Umbilical cord (tissue), 2 donors: ENCODE data around the gene UBE2L3. TPM values are rescaled to one million over a fixed set of nuclear protein-coding genes. Genes with fewer than 3 reads are reported as not detected.
"Not testable (repeated sequence)": the region's sequence is repeated elsewhere in the genome, so short reads cannot be mapped to it uniquely, and the experiment has no call there.

Experiments
- DNase-seq: peaks from one replicate; pipeline ENCODE4 v3.0.0-alpha.2; 2015; ENCODE audit warnings: low spot score
- total RNA-seq: library from RNA; depleted of rRNA; stranded (reverse); fragments of >200 nt; gene quantifications from one replicate; pipeline ENCODE4 v1.2.3, GENCODE V29; 2014; ENCODE audit warnings: low replicate concordance; ENCODE audit not compliant: insufficient read depth

The UBE2L3 gene
- total RNA-seq, 1 donor from 2014 or later, result 20.9 TPM

DNA sequence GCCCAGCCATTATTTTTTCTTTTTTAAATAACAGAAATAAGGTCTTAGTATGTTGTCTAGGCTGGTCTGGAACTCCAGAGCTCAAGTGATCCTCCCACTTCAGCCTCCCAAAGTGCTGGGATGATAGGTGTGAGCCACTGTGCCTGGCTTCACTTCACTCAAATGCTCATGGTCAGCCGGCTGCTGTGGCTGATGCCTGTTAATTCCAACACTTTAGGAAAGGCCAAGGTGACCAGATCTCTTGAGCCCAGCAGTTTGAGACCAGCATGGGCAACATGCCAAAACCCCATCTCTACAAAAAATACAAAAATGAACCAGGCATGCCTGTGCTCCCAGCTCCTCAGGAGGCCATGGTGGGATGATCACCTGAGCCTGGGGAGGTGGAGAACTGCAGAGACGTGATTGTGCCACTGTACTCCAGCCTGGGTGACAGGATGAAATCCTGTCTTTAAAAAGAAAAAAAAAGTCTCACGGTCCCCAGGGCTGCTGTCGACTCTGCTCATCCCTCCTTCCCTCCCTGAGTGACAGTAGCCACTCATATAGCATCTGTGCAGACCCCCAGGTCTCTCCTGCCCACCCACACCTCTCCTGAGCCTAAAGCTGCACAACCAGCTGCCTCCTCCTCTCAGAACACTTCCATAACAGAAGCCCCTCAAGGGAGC lies 58.7 kb downstream of the UBE2L3 start:
- DNase-seq, result no peak

DNA sequence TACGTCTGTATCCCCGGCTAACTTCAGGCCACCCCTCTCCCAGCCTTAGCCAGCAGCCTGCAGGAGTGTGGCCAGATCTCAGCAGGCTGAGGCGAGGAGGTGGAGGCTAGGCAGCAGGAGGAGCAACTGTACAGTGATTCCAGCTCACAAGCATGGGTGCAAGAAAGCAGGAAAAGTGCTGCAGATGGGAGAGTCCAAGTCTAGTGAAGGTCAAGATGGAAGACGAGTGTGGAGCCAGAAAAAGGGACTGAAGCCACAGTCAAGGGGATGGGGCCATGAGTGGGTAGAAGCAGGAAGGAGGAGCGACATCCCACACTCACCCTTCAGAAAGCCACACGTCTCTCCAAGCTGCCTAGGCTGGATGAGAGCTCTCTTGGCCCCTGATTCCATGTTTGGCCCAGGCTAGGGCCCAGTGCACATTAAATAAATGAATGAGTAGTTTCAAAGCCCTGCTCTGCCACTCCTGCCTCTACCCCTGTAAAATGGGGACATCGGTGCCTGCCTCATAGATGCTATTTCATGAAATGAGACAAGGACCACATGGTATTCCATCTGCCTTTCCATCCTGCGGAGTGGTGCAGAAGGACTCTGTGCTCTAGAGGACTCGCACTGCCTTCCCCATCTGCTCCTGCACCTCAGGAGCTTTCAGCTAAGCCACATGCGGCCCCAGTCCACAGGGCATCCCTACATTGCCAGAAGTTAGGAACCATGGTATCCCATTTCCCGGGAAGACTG lies 59.4 kb downstream of the UBE2L3 start:
- DNase-seq, result no peak

DNA sequence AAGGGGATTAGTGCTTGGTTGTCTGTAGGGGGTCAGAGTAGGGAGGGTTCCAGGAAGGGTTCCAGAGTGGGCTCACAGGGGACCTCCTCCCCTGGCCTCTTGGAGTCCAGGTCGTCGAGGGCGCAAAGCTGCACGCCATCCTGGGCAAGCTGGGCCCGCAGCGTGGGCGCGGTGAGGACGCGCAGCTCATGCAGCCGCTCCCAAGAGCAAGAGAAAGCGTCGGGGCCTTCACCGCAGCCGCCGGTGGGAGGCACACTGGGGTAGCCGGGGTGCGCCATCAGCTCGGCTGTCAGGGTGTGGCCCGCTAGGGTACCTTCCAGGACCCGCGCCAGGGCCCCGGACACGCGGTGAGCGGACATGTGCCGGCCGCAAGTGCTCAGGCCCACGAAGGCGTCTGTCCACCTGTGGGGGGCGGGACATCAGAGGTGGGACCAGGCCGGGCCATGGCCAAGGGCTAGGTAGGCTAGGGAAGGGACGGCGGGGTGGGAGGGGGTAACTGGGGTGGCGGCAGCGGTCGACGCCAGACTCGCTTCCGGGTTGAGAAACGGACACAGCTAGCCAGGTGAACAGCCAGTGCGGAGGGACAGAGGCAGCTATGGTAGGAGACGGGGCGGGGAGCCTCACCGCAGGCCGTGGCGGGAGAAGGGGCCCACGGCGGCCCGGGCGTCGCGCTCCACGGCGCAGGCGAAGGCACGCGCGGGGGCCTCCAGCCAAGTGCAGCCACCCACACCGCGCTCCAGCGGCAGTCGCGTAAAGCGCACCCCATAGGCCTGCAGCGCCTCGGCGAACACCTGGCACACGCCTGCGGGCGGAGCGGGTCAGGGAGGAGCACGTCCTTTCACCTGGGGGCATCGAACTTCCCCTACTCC lies 61.1 kb downstream of the UBE2L3 start:
- no peak for DNase-seq

DNA sequence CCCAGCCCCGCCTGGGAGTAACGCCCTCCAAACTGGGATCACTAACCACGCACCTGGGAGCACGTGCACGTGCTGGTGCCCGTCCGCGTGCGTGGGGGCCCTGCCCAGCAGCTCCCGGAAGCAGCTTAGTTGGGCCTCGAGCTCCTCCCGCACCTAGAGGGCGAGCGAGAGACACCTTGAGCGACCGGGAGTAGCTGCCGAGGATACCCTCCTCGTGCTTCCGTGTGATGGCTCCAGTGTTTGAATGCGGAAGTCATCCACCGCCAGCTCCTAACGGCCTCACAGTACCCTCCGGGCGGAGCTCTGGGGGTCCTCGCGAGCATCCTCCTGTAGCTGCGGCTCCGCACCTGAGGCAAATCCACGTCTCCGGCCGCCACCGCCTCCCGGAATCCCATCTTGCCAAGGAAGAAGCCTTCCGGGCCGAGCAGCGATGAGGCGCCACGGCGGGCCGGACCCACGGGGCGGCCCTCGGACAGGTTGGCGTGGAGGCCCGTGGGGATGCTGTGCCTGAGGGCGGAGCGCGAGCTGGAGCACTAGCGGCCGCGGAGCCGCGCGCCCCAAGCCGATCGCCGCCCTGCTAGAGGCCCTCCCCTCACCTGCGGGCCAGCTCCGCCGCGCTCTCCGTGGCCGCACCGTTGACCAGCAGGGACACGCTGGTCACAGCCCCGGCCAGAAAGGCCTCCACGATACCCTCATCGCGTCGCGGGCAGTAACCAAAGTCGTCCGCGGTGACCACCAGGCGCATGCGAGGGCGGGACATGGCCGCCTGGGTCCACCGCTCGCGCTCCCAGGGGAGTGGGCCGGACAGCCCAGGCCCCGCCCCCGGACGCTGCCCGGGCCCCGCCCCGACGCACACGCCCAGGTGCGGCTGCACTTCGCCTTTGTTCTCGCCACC lies 62.0 kb downstream of the UBE2L3 start, which contains the start of gene YDJC:
Gene YDJC (minus strand): TSS at position 768 of the 895 bp plus-strand sequence. CDS start 8 bp downstream, at position 760.
- DNase-seq, result peak; percentile 93

DNA sequence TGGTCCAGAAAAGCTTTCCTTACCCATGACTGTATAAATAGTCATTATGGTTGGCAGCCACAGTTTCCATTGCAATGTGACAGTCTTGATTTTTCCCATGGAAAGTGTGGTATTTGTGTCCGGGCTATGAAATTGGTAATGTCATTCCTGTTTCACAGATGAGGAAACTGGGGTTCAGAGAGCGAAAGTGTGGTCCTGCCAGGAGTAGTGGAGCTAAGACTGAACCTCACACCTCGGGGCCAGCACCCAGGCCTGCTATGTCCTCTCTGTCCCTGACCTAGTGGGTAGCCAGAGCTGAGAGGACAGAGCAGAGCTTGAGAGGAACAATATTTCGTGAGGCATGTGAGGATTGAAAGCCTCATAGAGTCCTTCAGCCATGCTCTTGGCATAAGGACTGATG lies 63.5 kb downstream of the UBE2L3 start:
- no peak for DNase-seq

DNA sequence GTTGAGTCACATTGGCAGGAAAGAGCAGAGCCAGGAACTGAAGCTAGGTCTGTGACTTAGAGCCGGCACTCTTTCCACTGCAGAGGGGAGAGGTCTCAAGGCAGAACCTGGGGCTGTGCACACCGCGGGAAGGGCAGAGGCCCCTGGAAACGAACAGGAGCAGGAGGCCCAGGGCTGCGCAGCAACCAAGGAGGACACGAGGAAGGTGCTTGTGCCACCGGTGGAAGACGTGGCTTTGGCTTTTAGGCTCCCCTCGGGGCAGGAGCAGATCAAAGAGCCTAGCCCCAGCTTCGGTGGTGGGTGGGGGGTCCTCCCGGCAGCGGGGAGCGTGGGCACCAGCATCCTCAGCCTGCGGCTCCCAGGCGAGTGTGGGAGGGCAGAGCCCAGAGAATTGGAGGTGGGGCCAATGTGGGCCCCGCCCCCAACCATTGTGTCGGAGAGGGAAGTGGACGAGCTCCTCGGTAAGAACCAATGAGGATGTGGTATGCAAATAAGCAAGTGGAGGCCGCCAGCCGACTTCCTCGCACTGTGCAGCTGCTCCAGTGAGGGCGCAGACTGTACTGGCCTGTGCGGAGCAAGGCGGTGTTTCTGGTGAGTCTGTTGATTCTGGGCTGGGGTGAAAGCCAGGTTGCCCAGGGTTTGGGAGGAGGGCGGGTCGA lies 64.9 kb downstream of the UBE2L3 start, which contains the start of gene CCDC116:
Gene CCDC116 (plus strand): TSS at position 524 of the 659 bp plus-strand sequence. CDS start 422 bp downstream, outside the sequence.
- no peak for DNase-seq

DNA sequence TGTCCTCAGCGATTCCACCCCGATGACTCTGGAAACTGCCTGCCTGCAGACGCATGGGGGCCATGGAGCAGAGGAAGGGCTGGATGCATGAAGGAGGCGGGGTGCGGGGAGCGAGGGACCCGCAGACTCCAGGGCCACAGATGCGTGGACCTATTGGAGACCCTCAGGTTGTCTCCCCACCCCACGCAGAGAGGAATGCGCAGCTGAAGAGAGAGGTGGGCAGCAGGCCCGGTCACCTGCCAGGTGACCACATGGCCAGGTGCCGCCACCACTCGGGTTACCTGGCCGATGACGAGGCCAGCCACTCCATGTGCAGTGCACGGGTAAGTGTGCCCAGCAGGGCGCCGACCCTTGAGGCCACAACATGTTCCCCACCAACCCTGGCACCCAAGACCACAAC lies 65.4 kb downstream of the UBE2L3 start:
- DNase-seq, result no peak

DNA sequence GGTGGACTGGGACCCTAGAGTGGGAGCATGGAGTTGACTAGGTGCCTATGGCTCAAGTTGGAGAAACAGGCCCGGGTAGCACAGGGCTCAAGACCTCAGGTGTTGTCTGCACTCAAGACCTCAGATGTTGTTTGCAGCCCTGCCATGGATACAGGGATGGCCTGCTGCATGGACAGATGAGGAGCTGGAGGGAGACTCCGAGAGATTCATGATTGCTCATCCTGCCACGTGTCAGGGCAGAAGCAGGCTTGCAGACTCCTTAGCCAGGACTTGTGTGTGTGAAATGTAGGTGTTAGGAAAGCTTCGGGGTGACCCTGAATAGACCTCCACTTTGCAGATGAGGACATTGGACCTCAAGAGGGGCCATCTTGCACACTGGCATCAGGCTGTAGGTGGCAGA lies 66.0 kb downstream of the UBE2L3 start:
- DNase-seq, result no peak

DNA sequence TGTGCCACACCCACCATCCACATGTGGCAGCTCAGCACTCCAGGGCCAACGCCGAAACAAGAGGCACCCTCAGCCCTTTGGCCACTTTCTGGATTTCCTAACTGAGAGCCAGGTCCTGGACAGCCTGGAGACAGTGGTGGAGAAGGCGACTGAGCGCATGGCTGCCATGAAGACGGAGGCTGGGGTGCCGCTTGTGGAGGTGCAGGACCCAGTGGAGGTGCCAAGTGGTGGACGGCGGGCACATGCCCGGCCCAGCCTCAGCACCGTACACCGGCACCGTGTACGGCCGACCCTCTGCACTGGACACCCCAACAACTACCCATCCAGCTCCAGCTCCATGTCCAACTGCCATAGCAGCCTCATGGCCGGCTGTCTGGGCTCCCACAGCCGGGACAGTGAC lies 66.6 kb downstream of the UBE2L3 start:
- no peak for DNase-seq

DNA sequence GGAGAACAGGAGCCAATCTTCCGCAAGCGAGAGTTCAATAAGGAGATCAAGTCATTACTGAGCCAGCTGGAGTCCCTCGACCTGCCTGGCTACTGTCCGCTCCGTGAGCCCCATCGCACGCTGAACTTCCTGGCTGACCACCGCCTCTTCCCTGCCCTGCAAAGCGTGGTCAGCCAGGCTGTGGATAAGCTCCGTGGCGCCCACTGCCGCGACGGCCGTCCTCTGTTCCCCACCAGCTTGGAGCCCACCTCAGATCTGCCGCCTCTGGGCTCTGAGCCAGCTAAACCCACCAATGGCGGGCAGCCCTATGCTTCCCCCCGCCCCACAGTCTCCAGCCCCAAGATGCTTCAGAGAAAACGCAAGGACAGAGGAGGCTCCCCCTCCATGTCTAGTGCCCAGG lies 67.3 kb downstream of the UBE2L3 start:
- DNase-seq, result no peak

DNA sequence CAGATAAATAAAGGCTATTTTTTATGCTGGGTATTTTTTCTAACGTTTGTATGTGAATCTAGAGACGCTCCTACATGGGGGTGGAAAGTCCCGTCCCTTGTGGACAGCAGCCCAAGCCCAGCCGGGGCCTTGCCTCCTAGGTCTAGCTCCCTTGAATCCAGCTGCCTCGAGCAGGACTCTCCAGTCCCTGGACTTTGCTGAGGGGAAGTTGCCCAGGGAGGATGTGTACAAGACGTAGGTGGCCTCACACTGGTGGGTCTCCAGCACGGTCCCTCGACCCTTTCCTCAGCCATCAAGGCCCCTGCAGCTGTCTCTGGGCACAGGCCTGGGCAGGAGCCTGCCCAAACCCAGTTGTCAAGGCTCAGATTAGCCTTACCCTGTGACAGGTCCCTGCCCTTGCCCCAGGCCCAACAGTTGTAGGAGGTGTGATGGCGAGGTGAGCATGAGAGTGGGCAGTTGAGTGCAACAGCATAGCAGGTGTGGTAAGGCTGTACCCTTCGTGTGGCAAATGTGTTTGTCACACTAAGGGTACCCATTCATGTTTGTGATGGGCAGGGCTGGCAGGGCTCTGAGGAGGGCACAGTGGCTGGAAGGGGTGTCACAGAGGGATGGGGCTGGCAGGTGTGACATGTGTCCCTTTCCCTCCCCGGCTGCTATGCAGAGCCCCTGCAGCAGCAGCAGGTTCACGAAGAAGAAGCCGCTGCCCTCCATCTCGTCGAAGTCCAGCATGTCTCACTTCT lies 68.4 kb downstream of the UBE2L3 start:
- DNase-seq, result no peak

DNA sequence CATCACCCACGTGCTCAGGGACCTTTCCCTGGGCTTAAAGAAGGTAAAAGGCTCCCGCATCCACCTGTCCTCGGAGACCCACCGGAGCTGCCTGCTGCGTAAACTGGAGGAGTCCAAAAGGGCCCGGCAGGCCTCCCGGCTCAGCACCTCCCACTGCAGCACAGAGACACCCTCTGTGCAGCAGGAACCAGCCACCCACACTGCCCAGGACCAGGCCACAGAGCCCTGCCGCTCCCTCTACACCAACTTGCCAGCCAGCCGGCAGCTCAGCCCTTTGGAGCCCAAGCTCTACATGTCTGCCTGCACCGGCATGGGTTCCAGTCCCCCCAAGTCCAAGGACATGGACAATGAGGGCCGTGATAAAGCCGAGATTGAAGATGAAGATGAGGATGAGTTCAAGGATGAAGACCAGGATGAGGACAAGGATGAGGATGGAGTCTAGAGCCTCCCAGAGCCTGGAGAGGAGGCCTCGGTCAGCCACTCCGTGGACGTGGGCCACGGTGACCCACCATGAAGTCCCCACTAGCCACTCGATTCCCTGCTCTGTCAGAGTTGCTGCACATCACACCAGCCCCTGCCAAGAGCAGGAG lies 69.2 kb downstream of the UBE2L3 start:
- DNase-seq, result no peak

DNA sequence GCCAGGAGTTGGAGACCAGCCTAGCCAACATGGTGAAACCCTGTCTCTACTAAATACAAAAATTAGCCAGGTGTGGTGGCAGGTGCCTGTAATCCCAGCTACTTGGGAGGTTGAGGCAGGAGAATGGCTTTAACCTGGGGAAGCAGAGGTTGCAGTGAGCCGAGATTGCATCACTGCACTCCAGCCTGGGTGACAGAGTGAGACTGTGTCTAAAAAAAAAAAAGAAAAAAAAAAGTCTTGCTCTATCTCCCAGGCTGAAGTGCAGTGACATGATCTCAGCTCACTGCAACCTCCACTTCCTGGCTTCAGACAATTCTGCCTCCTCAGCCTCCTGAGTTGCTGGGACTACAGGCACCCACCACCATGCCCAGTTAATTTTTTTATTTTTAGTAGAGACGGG lies 69.9 kb downstream of the UBE2L3 start:
- DNase-seq, result not testable (repeated sequence)

DNA sequence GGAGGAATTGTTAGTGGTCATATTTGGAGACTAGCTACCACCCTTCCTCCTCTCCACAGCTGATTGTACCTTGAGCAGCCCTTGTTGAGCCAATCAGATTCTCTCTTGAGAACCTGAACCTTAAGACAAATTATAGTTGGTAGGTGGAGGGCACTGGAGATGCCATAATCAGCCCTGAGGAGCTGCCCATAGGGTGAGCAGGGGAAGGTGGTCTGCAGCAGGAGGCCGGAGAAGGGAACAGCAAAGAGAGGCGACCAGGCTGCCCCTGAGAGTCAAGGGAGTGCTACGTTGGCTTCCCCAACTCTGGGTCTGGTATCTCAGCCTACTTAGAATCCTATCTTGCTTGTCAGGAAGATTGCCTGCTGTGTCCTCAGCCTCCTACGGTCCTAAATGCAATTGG lies 71.8 kb downstream of the UBE2L3 start:
- no peak for DNase-seq

DNA sequence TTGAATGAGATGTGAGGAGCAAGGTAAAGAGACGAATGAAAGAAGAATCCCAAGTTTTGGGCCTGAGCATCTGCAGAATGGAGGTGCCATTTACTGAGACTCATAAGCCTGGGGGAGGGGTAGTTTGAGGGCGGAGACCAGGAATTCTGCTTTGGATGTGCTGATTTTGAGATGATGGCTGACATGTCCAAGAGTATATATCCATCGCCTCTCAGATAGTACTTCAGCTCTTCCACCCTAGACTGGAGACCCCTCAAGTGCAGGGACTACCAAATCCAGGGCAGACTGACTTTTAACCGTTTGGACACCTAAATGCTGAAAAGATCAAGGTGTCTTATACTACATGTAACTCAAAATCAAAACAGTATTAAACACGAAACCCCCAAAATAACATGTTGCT lies 73.3 kb downstream of the UBE2L3 start:
- no peak for DNase-seq

DNA sequence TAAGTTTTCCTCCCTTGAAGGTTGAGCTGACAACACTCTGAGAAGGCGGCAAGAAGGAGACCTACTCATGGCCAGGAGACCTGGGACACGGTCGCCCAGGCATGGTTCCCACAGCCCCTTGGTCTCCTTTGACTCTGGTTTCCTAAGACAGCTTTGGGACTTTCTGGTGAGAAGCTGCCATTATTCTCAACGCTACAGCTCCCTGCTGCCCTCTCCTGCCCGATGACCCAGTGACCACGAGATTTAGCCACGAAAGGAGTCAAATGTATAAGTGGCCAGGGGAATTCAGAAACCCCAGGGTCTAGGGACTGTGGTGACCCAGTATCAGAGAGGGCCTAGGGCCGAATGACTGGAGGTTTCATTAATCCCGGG lies 73.9 kb downstream of the UBE2L3 start:
- no peak for DNase-seq

DNA sequence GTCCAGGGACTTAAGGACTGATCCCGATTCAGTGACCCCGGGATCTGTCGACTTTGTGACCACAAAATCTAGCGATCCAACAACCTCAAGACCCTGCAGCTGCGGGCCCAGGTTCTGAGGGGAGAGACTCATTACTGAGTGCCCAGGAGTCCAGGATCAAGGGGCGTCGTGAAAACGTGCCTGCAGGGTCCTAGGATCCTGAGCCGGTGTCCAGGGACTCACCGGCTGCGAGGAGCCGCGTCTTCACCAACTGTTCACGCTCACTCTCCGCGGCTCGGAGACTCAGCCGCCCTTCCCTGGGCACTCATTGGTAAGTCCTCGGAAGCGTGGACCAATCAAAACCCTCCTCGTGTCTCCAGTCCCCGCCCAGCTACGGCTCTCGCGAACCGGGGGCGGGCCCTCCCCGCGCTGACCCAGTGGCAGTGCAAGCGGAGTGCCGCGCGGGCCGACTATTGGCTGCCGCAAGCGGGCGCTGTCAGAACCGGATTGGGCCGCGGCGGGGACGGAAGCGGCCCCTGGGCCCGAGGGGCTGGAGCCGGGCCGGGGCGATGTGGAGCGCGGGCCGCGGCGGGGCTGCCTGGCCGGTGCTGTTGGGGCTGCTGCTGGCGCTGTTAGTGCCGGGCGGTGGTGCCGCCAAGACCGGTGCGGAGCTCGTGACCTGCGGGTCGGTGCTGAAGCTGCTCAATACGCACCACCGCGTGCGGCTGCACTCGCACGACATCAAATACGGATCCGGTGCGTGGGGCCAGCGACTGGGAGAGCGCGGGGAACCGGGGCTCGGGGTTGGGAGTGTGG lies 74.5 kb downstream of the UBE2L3 start, which contains the start of gene SDF2L1:
Gene SDF2L1 (plus strand): TSS at position 514 of the 795 bp plus-strand sequence. CDS start 35 bp downstream, at position 549.
- peak; percentile 99 for DNase-seq
